Osteocyte (in vitro differentiated cells): ENCODE measurements around the gene COG7. TPM values are rescaled to one million over a fixed set of nuclear protein-coding genes. Genes with fewer than 3 reads are reported as not detected.

ENCODE experiments used
- DNase-seq: peaks from one replicate; pipeline ENCODE4 v3.0.0; 2021; ENCODE audit warnings: mixed read lengths; ENCODE audit not compliant: unreplicated experiment; ENCODE audit errors: extremely low spot score
- H3K27ac Mint-ChIP-seq: one replicate; pipeline ENCODE4 v1.8.0; 2021; ENCODE audit warnings: mild to moderate bottlenecking, mixed read lengths; ENCODE audit not compliant: unreplicated experiment
- H3K27me3 Mint-ChIP-seq: one replicate; pipeline ENCODE4 v1.8.0; 2021; ENCODE audit warnings: mixed read lengths; ENCODE audit not compliant: unreplicated experiment
- H3K36me3 Mint-ChIP-seq: one replicate; pipeline ENCODE4 v1.8.0; 2021; ENCODE audit warnings: mixed read lengths; ENCODE audit not compliant: unreplicated experiment
- H3K4me1 Mint-ChIP-seq: one replicate; pipeline ENCODE4 v1.8.0; 2021; ENCODE audit warnings: mixed read lengths; ENCODE audit not compliant: unreplicated experiment
- H3K4me3 Mint-ChIP-seq: one replicate; pipeline ENCODE4 v1.8.0; 2021; ENCODE audit warnings: mild to moderate bottlenecking, moderate library complexity, mixed read lengths; ENCODE audit not compliant: unreplicated experiment
- H3K9me3 Mint-ChIP-seq: one replicate; pipeline ENCODE4 v1.8.0; 2021; ENCODE audit warnings: mixed read lengths; ENCODE audit not compliant: unreplicated experiment
- total RNA-seq: library from RNA; stranded (reverse); gene quantifications from 2 replicates; pipeline ENCODE4 v1.2.1, GENCODE V29; 2021
- TF ChIP-seq, protein P1 (sequence below): fragments of 200-600 bp; sonication (generic); IDR thresholded peaks from 2 replicates; pipeline ENCODE4 v1.5.0; 2021; ENCODE audit warnings: antibody characterized with exemption, mild to moderate bottlenecking, moderate library complexity

COG7 gene
- total RNA-seq, 1 donor from 2014 or later, result 25.4 TPM

DNA sequence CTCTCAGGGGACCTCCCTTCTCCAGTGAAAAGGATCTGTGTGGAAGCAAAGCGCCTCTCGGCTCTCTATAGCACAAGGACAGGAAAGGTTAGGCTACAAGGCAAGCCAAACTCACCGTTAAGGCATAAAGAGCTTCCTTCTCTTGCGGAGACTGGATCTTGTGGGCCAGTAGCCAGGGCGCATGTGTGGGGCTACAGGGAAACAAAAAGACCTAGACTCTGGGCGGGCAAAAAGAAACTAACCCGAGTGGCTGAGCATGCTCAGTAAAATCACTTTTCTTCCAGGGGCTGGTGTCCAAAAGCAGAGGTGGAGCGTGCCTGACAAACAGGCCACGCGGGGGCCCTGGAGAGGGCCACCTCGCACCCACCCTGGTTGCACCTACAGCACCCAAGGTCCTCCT lies 41.2 kb upstream of the COG7 start:
- H3K4me3 Mint-ChIP-seq, result no peak overlapping the region

DNA sequence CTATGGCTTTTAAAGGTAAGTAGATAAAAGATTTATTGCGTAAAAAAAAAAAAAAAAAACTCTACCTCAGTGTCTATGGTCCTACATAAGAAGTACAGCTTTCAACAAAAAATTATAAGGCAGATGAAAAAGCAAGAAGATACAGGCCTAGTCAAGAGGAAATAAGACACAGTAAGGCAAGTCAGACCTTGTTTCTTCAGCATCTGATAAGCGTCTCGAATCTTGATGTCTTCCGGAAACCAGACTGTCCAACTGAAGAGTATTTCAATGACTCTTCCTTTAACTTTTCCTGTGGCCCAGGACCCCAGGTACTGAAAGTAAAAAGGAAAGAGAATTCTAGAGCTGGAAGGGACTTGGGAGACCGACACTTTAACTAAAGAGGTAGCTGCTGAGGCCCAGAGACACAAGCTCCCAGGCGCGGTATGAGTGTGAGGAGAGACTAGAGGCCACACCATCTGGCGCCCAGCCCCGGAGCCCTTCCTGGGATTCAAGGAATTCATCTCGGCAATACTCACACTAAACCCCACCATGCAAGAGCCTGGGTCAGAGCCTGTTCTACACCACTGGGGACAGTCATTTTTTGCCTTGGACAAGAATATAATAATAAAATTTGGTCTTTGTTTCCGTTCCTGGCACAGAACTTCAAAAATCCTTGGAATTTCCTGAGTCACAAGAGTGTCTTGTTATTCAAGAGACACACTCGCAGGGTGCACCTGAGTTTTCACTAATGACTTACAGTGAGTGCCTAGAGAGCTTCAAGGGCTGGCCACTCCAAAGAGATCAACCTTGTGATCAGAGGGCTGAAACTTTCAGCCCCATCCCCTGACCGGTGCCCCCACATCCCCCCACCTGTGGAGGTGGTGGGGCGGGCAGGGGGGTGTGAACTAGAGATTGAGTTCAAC lies 38.8 kb upstream of the COG7 start:
- no peak overlapping the region for H3K27ac Mint-ChIP-seq
- H3K9me3 Mint-ChIP-seq, result no peaks in the 10 kb centered on the region
- TF ChIP-seq, protein P1, sequence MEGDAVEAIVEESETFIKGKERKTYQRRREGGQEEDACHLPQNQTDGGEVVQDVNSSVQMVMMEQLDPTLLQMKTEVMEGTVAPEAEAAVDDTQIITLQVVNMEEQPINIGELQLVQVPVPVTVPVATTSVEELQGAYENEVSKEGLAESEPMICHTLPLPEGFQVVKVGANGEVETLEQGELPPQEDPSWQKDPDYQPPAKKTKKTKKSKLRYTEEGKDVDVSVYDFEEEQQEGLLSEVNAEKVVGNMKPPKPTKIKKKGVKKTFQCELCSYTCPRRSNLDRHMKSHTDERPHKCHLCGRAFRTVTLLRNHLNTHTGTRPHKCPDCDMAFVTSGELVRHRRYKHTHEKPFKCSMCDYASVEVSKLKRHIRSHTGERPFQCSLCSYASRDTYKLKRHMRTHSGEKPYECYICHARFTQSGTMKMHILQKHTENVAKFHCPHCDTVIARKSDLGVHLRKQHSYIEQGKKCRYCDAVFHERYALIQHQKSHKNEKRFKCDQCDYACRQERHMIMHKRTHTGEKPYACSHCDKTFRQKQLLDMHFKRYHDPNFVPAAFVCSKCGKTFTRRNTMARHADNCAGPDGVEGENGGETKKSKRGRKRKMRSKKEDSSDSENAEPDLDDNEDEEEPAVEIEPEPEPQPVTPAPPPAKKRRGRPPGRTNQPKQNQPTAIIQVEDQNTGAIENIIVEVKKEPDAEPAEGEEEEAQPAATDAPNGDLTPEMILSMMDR, result no peak
- no peak overlapping the region for H3K4me3 Mint-ChIP-seq
- peaks cover 21% of the 10 kb centered on the region for H3K4me1 Mint-ChIP-seq
- H3K27me3 Mint-ChIP-seq, result no peaks in the 10 kb centered on the region
- H3K36me3 Mint-ChIP-seq, result peaks cover 34% of the 10 kb centered on the region
- DNase-seq, result no peak

More for the DNA sequence above, 41.2 kb upstream of the COG7 start:
- Mint-ChIP-seq H3K27me3 (no peaks in the 10 kb centered on the region), H3K27ac (no peak overlapping the region), H3K36me3 (peaks cover 30% of the 10 kb centered on the region), H3K9me3 (no peaks in the 10 kb centered on the region), H3K4me1 (peaks cover 31% of the 10 kb centered on the region)
- DNase-seq, result no peak
- TF ChIP-seq, protein P1, result no peak

DNA sequence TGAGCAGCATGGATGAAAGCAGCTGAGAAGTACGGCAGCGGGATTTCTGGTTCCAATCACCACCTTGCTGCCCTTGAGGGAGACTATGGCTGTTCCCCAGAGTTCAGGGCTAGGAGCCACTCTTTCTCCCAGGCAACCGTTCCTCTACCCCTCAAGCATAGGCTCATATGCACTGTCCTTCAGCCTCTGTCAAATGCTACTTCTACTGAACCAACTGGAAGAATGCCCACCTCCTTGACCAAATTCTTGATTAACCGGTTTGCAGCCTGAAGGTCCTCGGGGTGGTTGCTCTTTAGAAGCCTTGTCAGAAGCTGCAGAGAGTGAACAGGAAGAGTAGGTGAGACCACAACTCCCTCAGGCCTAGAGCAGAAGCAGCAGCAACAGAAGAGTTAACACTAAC lies 33.5 kb upstream of the COG7 start:
- Mint-ChIP-seq H3K4me3 (no peak overlapping the region), H3K9me3 (no peaks in the 10 kb centered on the region), H3K4me1 (peaks cover 2% of the 10 kb centered on the region), H3K27ac (no peak overlapping the region), H3K36me3 (peaks cover 47% of the 10 kb centered on the region), H3K27me3 (no peaks in the 10 kb centered on the region)
- TF ChIP-seq, protein P1, result no peak
- DNase-seq, result no peak

DNA sequence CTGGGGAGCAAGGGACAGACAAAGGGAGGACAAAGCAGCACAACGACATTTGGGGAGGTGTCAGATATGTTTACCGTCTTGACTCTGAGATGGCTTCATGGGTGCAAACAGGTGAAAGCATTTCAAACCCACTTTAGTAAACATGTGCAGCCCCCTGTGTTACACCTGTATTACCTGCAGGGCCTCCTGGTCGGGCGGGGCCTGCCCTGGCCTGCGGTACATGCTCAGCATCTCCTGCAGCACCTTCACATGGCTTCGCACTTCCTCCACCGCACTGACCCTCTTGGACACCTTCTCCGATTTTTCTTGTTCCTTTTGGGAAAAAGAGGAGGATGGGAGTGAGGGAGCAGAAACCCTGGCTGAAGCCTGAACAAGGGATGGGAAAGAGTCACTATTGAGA lies 32.9 kb upstream of the COG7 start:
- DNase-seq, result no peak
- Mint-ChIP-seq H3K36me3 (peaks cover 48% of the 10 kb centered on the region), H3K27ac (no peak overlapping the region), H3K9me3 (no peaks in the 10 kb centered on the region), H3K4me1 (peaks cover 1% of the 10 kb centered on the region), H3K4me3 (no peak overlapping the region), H3K27me3 (no peaks in the 10 kb centered on the region)
- TF ChIP-seq, protein P1, result no peak

DNA sequence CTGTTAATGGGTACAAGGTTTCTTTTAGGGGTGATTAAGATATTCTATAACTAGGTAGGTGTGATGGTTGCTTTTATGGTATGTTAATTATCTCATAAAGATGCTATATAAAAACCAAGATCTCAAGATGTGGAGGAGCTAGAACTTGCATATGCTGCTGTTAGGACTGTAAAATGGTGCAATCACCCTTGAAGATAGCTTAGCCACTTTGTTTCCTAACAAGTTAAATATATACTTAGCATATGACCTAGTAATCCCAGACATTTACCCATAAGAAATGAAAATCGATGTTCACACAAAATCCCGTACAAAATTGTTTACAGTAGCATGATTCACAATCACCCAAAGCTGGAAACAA lies 32.2 kb upstream of the COG7 start:
- TF ChIP-seq, protein P1, result no peak
- Mint-ChIP-seq H3K27me3 (no peaks in the 10 kb centered on the region), H3K9me3 (no peaks in the 10 kb centered on the region), H3K27ac (no peak overlapping the region), H3K36me3 (peaks cover 45% of the 10 kb centered on the region), H3K4me3 (no peak overlapping the region), H3K4me1 (no peaks in the 10 kb centered on the region)
- no peak for DNase-seq
